PC-9 (cell line): ENCODE measurements around the gene NAA40. TPM values are rescaled to one million over a fixed set of nuclear protein-coding genes. Genes with fewer than 3 reads are reported as not detected.

Experiments used
- BruUV-seq: library from RNA; stranded (reverse); fragments of 400-500 nt; replicated peaks from 2 replicates; lab custom pipeline; 2021; lab: Mats Ljungman, UMichigan
- CTCF ChIA-PET: fragments of 300-600 bp; sonication (Branson Sonifier 250); formaldehyde crosslinking; loops from one replicate; lab custom pipeline; 2022; ENCODE audit warnings: antibody characterized with exemption; lab: Charles Lee
- POLR2A ChIA-PET: fragments of 300-600 bp; sonication (Branson Sonifier 250); formaldehyde crosslinking; loops from one replicate; lab custom pipeline; 2022; ENCODE audit warnings: antibody characterized with exemption; ENCODE audit not compliant: unreplicated experiment; lab: Charles Lee
- DNase-seq, 2 experiments: peaks; one replicate each; pipeline versions ENCODE4 v3.0.0 to v3.0.0-alpha.2; 2015 to 2022; ENCODE audit warnings: mixed read lengths in 1 of 2
- H2AFZ ChIP-seq: fragments of 200-600 bp; sonication (generic); 2 replicates; pipeline ENCODE4 v1.8.1; 2017; ENCODE audit warnings: antibody characterized with exemption
- H3F3A ChIP-seq: fragments of 200-600 bp; sonication (generic); 2 replicates; pipeline ENCODE4 v1.8.1; 2017; ENCODE audit warnings: antibody characterized with exemption, mild to moderate bottlenecking, low read depth; ENCODE audit not compliant: insufficient read depth
- H3K27ac ChIP-seq: fragments of 200-600 bp; sonication (generic); 2 replicates; pipeline ENCODE4 v1.6.1; 2016; ENCODE audit warnings: mixed run types
- H3K27me3 ChIP-seq: fragments of 200-600 bp; sonication (generic); 2 replicates; pipeline ENCODE4 v1.6.1; 2016; ENCODE audit warnings: low read depth, mixed run types; ENCODE audit not compliant: insufficient read depth
- H3K36me3 ChIP-seq: fragments of 200-600 bp; sonication (generic); 2 replicates; pipeline ENCODE4 v1.6.1; 2016; ENCODE audit warnings: low read depth, mixed run types
- H3K4me1 ChIP-seq: fragments of 200-600 bp; sonication (generic); replicated peaks from 2 replicates; pipeline ENCODE4 v1.6.1; 2016; ENCODE audit warnings: mixed run types; ENCODE audit not compliant: insufficient read depth
- H3K4me2 ChIP-seq: fragments of 200-600 bp; sonication (generic); 2 replicates; pipeline ENCODE4 v1.6.1; 2017; ENCODE audit warnings: mixed run types
- H3K4me3 ChIP-seq: fragments of 200-600 bp; sonication (generic); 2 replicates; pipeline ENCODE4 v1.6.1; 2016; ENCODE audit warnings: mixed run types
- H3K79me2 ChIP-seq: fragments of 200-600 bp; sonication (generic); 2 replicates; pipeline ENCODE4 v1.6.1; 2017; ENCODE audit warnings: low read depth, mixed run types
- H3K9me2 ChIP-seq: fragments of 200-600 bp; sonication (generic); 2 replicates; pipeline ENCODE4 v1.8.1; 2017; ENCODE audit warnings: mild to moderate bottlenecking; ENCODE audit not compliant: insufficient read depth
- H3K9me3 ChIP-seq: fragments of 200-600 bp; sonication (generic); 2 replicates; pipeline ENCODE4 v1.8.1; 2016; ENCODE audit warnings: low read depth; ENCODE audit not compliant: insufficient read depth
- H4K20me1 ChIP-seq: fragments of 200-600 bp; sonication (generic); 2 replicates; pipeline ENCODE4 v1.8.1; 2017; ENCODE audit not compliant: insufficient read depth
- EZH2 ChIP-seq: fragments of 200-600 bp; sonication (generic); IDR thresholded peaks from 2 replicates; pipeline ENCODE4 v1.8.0; 2017; ENCODE audit warnings: antibody characterized with exemption, low read depth
- intact Hi-C: fragments of 100-400 bp; cut with micrococcal nuclease; formaldehyde crosslinking; loops from one replicate; pipeline ENCODE4 v1.10.0; 2022; ENCODE audit not compliant: unreplicated experiment
- total RNA-seq: library from RNA; stranded (reverse); gene quantifications from 2 replicates; pipeline ENCODE4 v1.2.3, GENCODE V29; 2021
- TF ChIP-seq, protein P1 (sequence below): fragments of 200-600 bp; sonication (generic); conservative IDR thresholded peaks from 2 replicates; pipeline ENCODE4 v1.6.1; 2017; ENCODE audit warnings: mixed run types, antibody characterized with exemption, mild to moderate bottlenecking, moderate library complexity

The NAA40 gene
- total RNA-seq, 1 experiment from 2014 or later, result 47.4 TPM

DNA sequence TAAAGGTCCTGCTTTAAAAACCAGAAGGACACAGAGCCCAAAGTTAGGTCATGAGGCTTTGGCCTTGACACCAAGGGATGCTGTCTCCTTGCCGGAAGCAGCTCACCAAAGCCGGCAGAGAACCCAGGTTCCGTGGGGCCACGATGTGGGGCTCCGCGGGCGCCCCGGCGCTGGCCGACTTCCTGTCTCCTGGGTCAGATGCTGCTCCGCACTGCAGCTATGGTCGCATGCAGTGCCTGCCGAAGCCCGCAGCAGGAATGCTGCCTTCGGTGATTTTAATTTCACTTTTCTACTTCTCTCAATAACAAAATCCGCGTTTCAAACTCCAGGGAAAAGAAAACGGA is 47.0 kb downstream of the NAA40 start:
- Histone ChIP-seq H3K4me3 (peak overlapping the region; percentile 72), H3K79me2 (peaks cover 36% of the 10 kb centered on the region), H2AFZ (peak overlapping the region; percentile 78), H3K27me3 (no peaks in the 10 kb centered on the region), H3K4me1 (peaks cover 23% of the 10 kb centered on the region), H3K4me2 (peak overlapping the region; percentile 89), H3K9me3 (no peaks in the 10 kb centered on the region), H3K9me2 (no peaks in the 10 kb centered on the region), H3F3A (peaks cover 26% of the 10 kb centered on the region), H4K20me1 (peaks cover 22% of the 10 kb centered on the region), H3K27ac (peak overlapping the region; percentile 18), H3K36me3 (peaks cover 19% of the 10 kb centered on the region; the same call in 1 of the 2 replicates)
- TF ChIP-seq, protein P1, sequence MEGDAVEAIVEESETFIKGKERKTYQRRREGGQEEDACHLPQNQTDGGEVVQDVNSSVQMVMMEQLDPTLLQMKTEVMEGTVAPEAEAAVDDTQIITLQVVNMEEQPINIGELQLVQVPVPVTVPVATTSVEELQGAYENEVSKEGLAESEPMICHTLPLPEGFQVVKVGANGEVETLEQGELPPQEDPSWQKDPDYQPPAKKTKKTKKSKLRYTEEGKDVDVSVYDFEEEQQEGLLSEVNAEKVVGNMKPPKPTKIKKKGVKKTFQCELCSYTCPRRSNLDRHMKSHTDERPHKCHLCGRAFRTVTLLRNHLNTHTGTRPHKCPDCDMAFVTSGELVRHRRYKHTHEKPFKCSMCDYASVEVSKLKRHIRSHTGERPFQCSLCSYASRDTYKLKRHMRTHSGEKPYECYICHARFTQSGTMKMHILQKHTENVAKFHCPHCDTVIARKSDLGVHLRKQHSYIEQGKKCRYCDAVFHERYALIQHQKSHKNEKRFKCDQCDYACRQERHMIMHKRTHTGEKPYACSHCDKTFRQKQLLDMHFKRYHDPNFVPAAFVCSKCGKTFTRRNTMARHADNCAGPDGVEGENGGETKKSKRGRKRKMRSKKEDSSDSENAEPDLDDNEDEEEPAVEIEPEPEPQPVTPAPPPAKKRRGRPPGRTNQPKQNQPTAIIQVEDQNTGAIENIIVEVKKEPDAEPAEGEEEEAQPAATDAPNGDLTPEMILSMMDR, result no peak
- TF ChIP-seq EZH2, result no peak
- no peak for DNase-seq
- intact Hi-C loops, result no loop called here
- TSS peak; percentile 72 for BruUV-seq
- ChIA-PET CTCF (no interaction called here), POLR2A (no interaction called here)

DNA sequence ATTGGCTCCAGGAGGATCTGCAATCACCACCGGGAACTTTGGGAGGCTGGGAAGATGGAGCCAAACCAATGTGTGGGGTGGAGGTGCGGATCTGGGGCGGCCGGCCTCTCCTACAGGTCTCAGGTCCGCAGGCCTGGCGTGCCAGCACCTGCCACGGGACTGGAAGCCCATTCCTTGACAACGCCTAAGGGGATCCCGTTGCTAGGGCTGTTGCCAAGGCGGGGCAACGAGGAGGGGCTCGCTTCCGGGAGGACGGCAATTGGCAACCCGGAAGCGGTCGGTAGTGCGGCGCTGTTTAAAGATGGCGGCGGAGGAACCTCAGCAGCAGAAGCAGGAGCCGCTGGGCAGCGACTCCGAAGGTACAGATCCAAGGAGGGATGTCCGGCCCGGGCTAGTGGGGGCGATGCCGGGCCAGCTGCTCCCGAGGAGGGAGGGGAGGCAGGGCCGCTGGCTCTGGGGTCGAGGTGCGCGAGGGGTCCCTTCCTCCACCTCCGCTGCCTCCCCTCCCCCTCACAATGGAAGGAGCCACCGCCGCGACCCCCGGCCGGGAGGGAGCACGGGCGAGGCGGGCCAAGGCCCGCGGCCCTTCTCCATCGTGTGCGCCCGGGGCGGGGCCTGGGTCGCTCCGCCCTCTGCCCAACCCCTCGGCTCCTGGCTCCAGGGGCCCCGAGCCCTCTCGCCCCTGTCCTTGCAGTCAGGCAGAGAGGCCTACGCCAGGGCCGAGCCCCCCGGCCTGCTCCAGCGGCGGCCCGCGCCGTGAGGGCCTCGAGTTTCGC is 47.5 kb downstream of the NAA40 start, which contains the start of gene OTUB1:
Gene OTUB1 (plus strand): TSS at position 283 of the 776 bp plus-strand sequence. CDS start 19 bp downstream, at position 302.
- Histone ChIP-seq H3K4me1 (peaks cover 23% of the 10 kb centered on the region), H2AFZ (peak within 1 kb of the TSS; percentile 78), H3K79me2 (peaks cover 36% of the 10 kb centered on the region), H4K20me1 (peaks cover 28% of the 10 kb centered on the region), H3K4me2 (peak within 1 kb of the TSS; percentile 89), H3K36me3 (peaks cover 22% of the 10 kb centered on the region; the same call in 1 of the 2 replicates), H3K27me3 (no peaks in the 10 kb centered on the region), H3K9me2 (no peaks in the 10 kb centered on the region), H3K27ac (peak within 1 kb of the TSS; percentile 51), H3K4me3 (peak within 1 kb of the TSS; percentile 72), H3K9me3 (no peaks in the 10 kb centered on the region), H3F3A (peaks cover 23% of the 10 kb centered on the region)
- ChIA-PET CTCF (no interaction called here), POLR2A (no interaction called here)
- no TSS peak for BruUV-seq
- peak; percentile 92 to 98 for DNase-seq
- TF ChIP-seq EZH2, result no peak
- TF ChIP-seq, protein P1, result no peak
- intact Hi-C loops, result no loop called here

DNA sequence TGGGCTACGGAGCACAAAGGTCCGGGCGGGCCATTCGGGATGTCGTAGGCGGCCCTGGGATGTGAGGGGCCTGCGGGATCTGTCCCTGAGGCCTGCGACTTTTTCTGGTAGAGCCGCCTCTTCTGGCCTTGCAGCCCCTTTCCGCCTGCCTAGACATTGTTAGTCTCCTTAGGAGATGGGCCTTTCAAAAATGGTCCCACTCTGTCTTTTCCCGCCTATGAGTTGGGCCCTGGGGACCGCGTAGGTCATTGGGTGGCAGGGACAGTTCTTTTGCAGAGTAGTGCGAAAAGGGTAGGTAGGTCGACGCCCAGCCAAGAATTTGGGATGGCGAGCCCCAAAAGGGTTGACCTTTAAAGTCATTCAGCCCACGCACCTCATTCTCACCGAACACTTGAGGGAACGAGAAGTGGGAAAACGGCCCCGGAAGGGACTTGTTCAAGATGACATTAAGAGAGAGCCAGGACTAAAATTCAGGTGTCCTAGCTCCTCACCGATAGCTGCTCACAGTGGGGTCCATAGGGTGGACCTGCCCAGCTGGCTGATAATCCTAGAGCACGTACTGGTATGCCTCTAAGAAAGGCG is 48.2 kb downstream of the NAA40 start:
- Histone ChIP-seq H3K4me3 (peak overlapping the region; percentile 72), H3K4me1 (peaks cover 23% of the 10 kb centered on the region), H2AFZ (no peak overlapping the region), H3K27me3 (no peaks in the 10 kb centered on the region), H3K9me3 (no peaks in the 10 kb centered on the region), H3F3A (peaks cover 17% of the 10 kb centered on the region), H4K20me1 (peaks cover 28% of the 10 kb centered on the region), H3K4me2 (peak overlapping the region; percentile 89), H3K27ac (no peak overlapping the region), H3K36me3 (peaks cover 22% of the 10 kb centered on the region; the same call in 1 of the 2 replicates), H3K9me2 (no peaks in the 10 kb centered on the region), H3K79me2 (peaks cover 36% of the 10 kb centered on the region)
- intact Hi-C loops, result no loop called here
- no peak for DNase-seq
- CTCF ChIA-PET, result no interaction called here
- no TSS peak for BruUV-seq
- TF ChIP-seq, protein P1, result no peak
- no peak for TF ChIP-seq EZH2
- POLR2A ChIA-PET, result interaction anchor here (0.7 kb wide), 1 partner anchor 15 kb away, joined by 3 read pairs; no protein-coding TSS in a partner anchor
